Urinary bladder (tissue), 4 donors: Measurements from ENCODE around the gene PDE3A. TPM values are rescaled to one million over a fixed set of nuclear protein-coding genes. Genes with fewer than 3 reads are reported as not detected.
"Not testable (repeated sequence)": the region's sequence is repeated elsewhere in the genome, so short reads cannot be mapped to it uniquely, and the experiment has no call there.

Source experiments
- DNase-seq: peaks from one replicate; pipeline ENCODE4 v3.0.0-alpha.2; 2015; ENCODE audit errors: extremely low spot score
- H3K27ac ChIP-seq: one replicate; pipeline ENCODE4 v1.5.1; 2013; ENCODE audit warnings: low read depth, mild to moderate bottlenecking, moderate library complexity
- H3K36me3 ChIP-seq: one replicate; pipeline ENCODE4 v1.6.1; 2013; ENCODE audit warnings: mild to moderate bottlenecking, moderate library complexity; ENCODE audit not compliant: insufficient read depth
- H3K4me1 ChIP-seq: one replicate; pipeline ENCODE4 v1.6.1; 2013; ENCODE audit warnings: mild to moderate bottlenecking, moderate library complexity; ENCODE audit not compliant: insufficient read depth
- H3K4me3 ChIP-seq: one replicate; pipeline ENCODE4 v1.5.1; 2013; ENCODE audit warnings: low read depth, low read length
- WGBS: extraction: QIAGEN DNeasy Blood & Tissue Kit; methylation state at CpG from one replicate; pipeline ENCODE4 v1.1.7; 2013; 5-methylcytosine and 5-hydroxymethylcytosine counted together
- polyA plus RNA-seq: library from polyadenylated mRNA; stranded (reverse); fragments of 200-250 nt; gene quantifications from one replicate; pipeline ENCODE4 v1.2.3, GENCODE V29; 2013
- total RNA-seq: library from RNA; depleted of rRNA; stranded (reverse); fragments of >200 nt; gene quantifications from one replicate; pipeline ENCODE4 v1.2.3, GENCODE V29; 2014
- donor health status: healthy with polysubstance abuse.
- donor health status: healthy.

Gene PDE3A
- total and polyA plus RNA-seq, 2 donors, result 3.8 to 63.7 TPM

- no peaks in the 10 kb centered on the region for H3K36me3 ChIP-seq
- no peaks in the 10 kb centered on the region for H3K4me1 ChIP-seq
- no peak overlapping the region for H3K27ac ChIP-seq
- H3K4me3 ChIP-seq, result no peak overlapping the region
- no peak for DNase-seq
- WGBS, result 95% methylated on average over 2 of the region's 2 CpGs
Measured at GRCh38 chr12:20585913-20586312, 217.6 kb downstream of the PDE3A start.

- H3K4me3 ChIP-seq, result no peak overlapping the region
- no peaks in the 10 kb centered on the region for H3K4me1 ChIP-seq
- H3K27ac ChIP-seq, result no peak overlapping the region
- H3K36me3 ChIP-seq, result no peaks in the 10 kb centered on the region
- DNase-seq, result no peak
- 68% methylated on average over 3 of the region's 3 CpGs for WGBS
Measured at GRCh38 chr12:20588042-20588441, 219.7 kb downstream of the PDE3A start.

- Histone ChIP-seq H3K36me3 (no peaks in the 10 kb centered on the region), H3K4me3 (no peak overlapping the region), H3K27ac (no peak overlapping the region), H3K4me1 (no peaks in the 10 kb centered on the region)
- DNase-seq, result no peak
- WGBS, result 87% methylated on average over 3 of the region's 3 CpGs
Measured at GRCh38 chr12:20590570-20590969, 222.2 kb downstream of the PDE3A start.

- Histone ChIP-seq H3K36me3 (no peaks in the 10 kb centered on the region), H3K4me3 (no peak overlapping the region), H3K4me1 (no peaks in the 10 kb centered on the region), H3K27ac (no peak overlapping the region)
- 74% methylated on average over 2 of the region's 2 CpGs for WGBS
- no peak for DNase-seq
Measured at GRCh38 chr12:20592556-20592955, 224.2 kb downstream of the PDE3A start.

GRCh38 chr12:20593611-20594010 is 225.3 kb downstream of the PDE3A start:
- H3K36me3 ChIP-seq, result no peaks in the 10 kb centered on the region
- H3K4me3 ChIP-seq, result no peak overlapping the region
- no peak for DNase-seq
- WGBS, result 79% methylated on average over 3 of the region's 3 CpGs
- H3K4me1 ChIP-seq, result no peaks in the 10 kb centered on the region
- no peak overlapping the region for H3K27ac ChIP-seq

GRCh38 chr12:20596061-20596460 is 227.7 kb downstream of the PDE3A start:
- no peak overlapping the region for H3K4me3 ChIP-seq
- no peaks in the 10 kb centered on the region for H3K36me3 ChIP-seq
- DNase-seq, result no peak
- no peak overlapping the region for H3K27ac ChIP-seq
- H3K4me1 ChIP-seq, result no peaks in the 10 kb centered on the region
- 43% methylated on average over 1 of the region's 1 CpG for WGBS

GRCh38 chr12:20599757-20600156 is 231.4 kb downstream of the PDE3A start:
- Histone ChIP-seq H3K4me1 (no peaks in the 10 kb centered on the region), H3K36me3 (no peaks in the 10 kb centered on the region), H3K27ac (no peak overlapping the region), H3K4me3 (no peak overlapping the region)
- no peak for DNase-seq

- no peaks in the 10 kb centered on the region for H3K4me1 ChIP-seq
- DNase-seq, result no peak
- no peak overlapping the region for H3K4me3 ChIP-seq
- H3K27ac ChIP-seq, result no peak overlapping the region
- WGBS, result 40% methylated on average over 2 of the region's 2 CpGs
- no peaks in the 10 kb centered on the region for H3K36me3 ChIP-seq
Measured at GRCh38 chr12:20601668-20602280, 233.4 kb downstream of the PDE3A start.

- 38% methylated on average over 4 of the region's 4 CpGs for WGBS
- no peak overlapping the region for H3K27ac ChIP-seq
- H3K36me3 ChIP-seq, result no peaks in the 10 kb centered on the region
- H3K4me3 ChIP-seq, result no peak overlapping the region
- no peak for DNase-seq
- H3K4me1 ChIP-seq, result no peaks in the 10 kb centered on the region
Measured at GRCh38 chr12:20602641-20603391, 234.5 kb downstream of the PDE3A start.

- DNase-seq, result no peak
- Histone ChIP-seq H3K4me1 (no peaks in the 10 kb centered on the region), H3K4me3 (no peak overlapping the region), H3K36me3 (no peaks in the 10 kb centered on the region), H3K27ac (no peak overlapping the region)
- 73% methylated on average over 3 of the region's 3 CpGs for WGBS
Measured at GRCh38 chr12:20604408-20605067, 236.2 kb downstream of the PDE3A start.

GRCh38 chr12:20615020-20615419 is 246.7 kb downstream of the PDE3A start:
- not testable (repeated sequence) for H3K4me1 ChIP-seq, DNase-seq, H3K36me3 ChIP-seq, H3K27ac ChIP-seq, H3K4me3 ChIP-seq
- 98% methylated on average over 8 of the region's 8 CpGs for WGBS

- 98% methylated on average over 6 of the region's 6 CpGs for WGBS
- H3K4me1 ChIP-seq, result no peaks in the 10 kb centered on the region
- DNase-seq, result no peak
- no peak overlapping the region for H3K27ac ChIP-seq
- peaks cover 1% of the 10 kb centered on the region for H3K36me3 ChIP-seq
- no peak overlapping the region for H3K4me3 ChIP-seq
Measured at GRCh38 chr12:20616093-20616492, 247.8 kb downstream of the PDE3A start.

- Histone ChIP-seq H3K36me3 (no peaks in the 10 kb centered on the region), H3K4me3 (no peak overlapping the region), H3K4me1 (no peaks in the 10 kb centered on the region), H3K27ac (no peak overlapping the region)
- 78% methylated on average over 2 of the region's 2 CpGs for WGBS
- no peak for DNase-seq
Measured at GRCh38 chr12:20620261-20620660, 251.9 kb downstream of the PDE3A start.

GRCh38 chr12:20624718-20625117 is 256.4 kb downstream of the PDE3A start:
- Histone ChIP-seq H3K4me3 (no peak overlapping the region), H3K4me1 (no peaks in the 10 kb centered on the region), H3K27ac (no peak overlapping the region), H3K36me3 (no peaks in the 10 kb centered on the region)
- no peak for DNase-seq
- WGBS, result 73% methylated on average over 5 of the region's 5 CpGs
